PC-3 (cell line): ENCODE data around the gene FLOT1. TPM values are rescaled to one million over a fixed set of nuclear protein-coding genes. Genes with fewer than 3 reads are reported as not detected.

Experiments used
- ATAC-seq: fragments of 200-7000 bp; cut with Tn5 transposase; 2 replicates; pipeline ENCODE4 v1.9.1; 2020; ENCODE audit warnings: mild to moderate bottlenecking, moderate library complexity
- BruUV-seq: library from RNA; stranded (reverse); fragments of 400-500 nt; replicated peaks from 2 replicates; lab custom pipeline; 2021; lab: Mats Ljungman, UMichigan
- CTCF ChIA-PET: fragments of 300-600 bp; sonication (Branson Sonifier 250); formaldehyde crosslinking; loops from one replicate; lab custom pipeline; 2022; ENCODE audit warnings: antibody characterized with exemption; lab: Charles Lee
- POLR2A ChIA-PET: fragments of 300-600 bp; sonication (Branson Sonifier 250); formaldehyde crosslinking; loops from one replicate; lab custom pipeline; 2022; ENCODE audit warnings: antibody characterized with exemption; ENCODE audit not compliant: unreplicated experiment; lab: Charles Lee
- DNase-seq: peaks from one replicate; pipeline ENCODE4 v3.0.0-alpha.2; 2015
- H2AFZ ChIP-seq: fragments of 300-600 bp; sonication (generic); 2 replicates; pipeline ENCODE4 v1.6.0; 2016; ENCODE audit warnings: antibody characterized with exemption, low read length
- H3F3A ChIP-seq: fragments of 300-600 bp; sonication (generic); one replicate; pipeline ENCODE4 v1.6.0; 2017; ENCODE audit warnings: antibody characterized with exemption, low read length, control low read depth, mild to moderate bottlenecking; ENCODE audit not compliant: unreplicated experiment
- H3K27ac ChIP-seq: fragments of 300-600 bp; sonication (generic); 2 replicates; pipeline ENCODE4 v1.5.1; 2016; ENCODE audit warnings: mild to moderate bottlenecking, low read length
- H3K27me3 ChIP-seq: fragments of 300-600 bp; sonication (generic); 2 replicates; pipeline ENCODE4 v1.6.1; 2016; ENCODE audit warnings: low read length, mixed read lengths
- H3K36me3 ChIP-seq: fragments of 300-600 bp; sonication (generic); 2 replicates; pipeline ENCODE4 v1.6.1; 2016; ENCODE audit warnings: low read depth, mixed run types, low read length, mixed read lengths
- H3K4me1 ChIP-seq: fragments of 300-600 bp; sonication (generic); 2 replicates; pipeline ENCODE4 v1.5.1; 2016; ENCODE audit warnings: low read length; ENCODE audit not compliant: insufficient read depth
- H3K4me2 ChIP-seq: fragments of 300-600 bp; sonication (generic); 2 replicates; pipeline ENCODE4 v1.6.0; 2016; ENCODE audit warnings: low read length
- H3K4me3 ChIP-seq: fragments of 300-600 bp; sonication (generic); 2 replicates; pipeline ENCODE4 v1.5.1; 2016; ENCODE audit warnings: mild to moderate bottlenecking, low read length, mixed read lengths
- H3K79me2 ChIP-seq: fragments of 300-600 bp; sonication (generic); 2 replicates; pipeline ENCODE4 v1.6.1; 2017; ENCODE audit warnings: low read length, mixed read lengths
- H3K9ac ChIP-seq: fragments of 300-600 bp; sonication (generic); 2 replicates; pipeline ENCODE4 v1.6.0; 2016; ENCODE audit warnings: mild to moderate bottlenecking, low read length
- H3K9me2 ChIP-seq: fragments of 300-600 bp; sonication (generic); replicated peaks from 2 replicates; pipeline ENCODE4 v1.6.1; 2016; ENCODE audit warnings: mixed run types, low read length, mixed read lengths
- H3K9me3 ChIP-seq: fragments of 300-600 bp; sonication (generic); 2 replicates; pipeline ENCODE4 v1.6.1; 2016; ENCODE audit warnings: low read length, mixed read lengths
- H4K20me1 ChIP-seq: fragments of 300-600 bp; sonication (generic); 2 replicates; pipeline ENCODE4 v1.6.1; 2016; ENCODE audit warnings: low read length, mixed read lengths
- CTCF ChIP-seq: fragments of 300-600 bp; sonication (generic); conservative IDR thresholded peaks from 2 replicates; pipeline ENCODE4 v1.5.1; 2017; ENCODE audit warnings: antibody characterized with exemption, low read depth, mild to moderate bottlenecking, low read length
- EZH2 ChIP-seq: fragments of 300-600 bp; sonication (generic); IDR thresholded peaks from one replicate; pipeline ENCODE4 v1.6.1; 2017; ENCODE audit warnings: antibody characterized with exemption, mild to moderate bottlenecking, low read length; ENCODE audit not compliant: unreplicated experiment
- EZH2phosphoT487 ChIP-seq: fragments of 300-600 bp; sonication (generic); IDR thresholded peaks from 2 replicates; pipeline ENCODE4 v1.6.1; 2018; ENCODE audit warnings: mild to moderate bottlenecking, antibody characterized with exemption, low read length, borderline replicate concordance
- intact Hi-C: fragments of 100-400 bp; cut with micrococcal nuclease; formaldehyde crosslinking; loops from 2 replicates; pipeline ENCODE4 v1.9.0; 2023
- total RNA-seq: library from RNA; depleted of rRNA; stranded (reverse); fragments of >200 nt; gene quantifications from 2 replicates; pipeline ENCODE4 v1.2.3, GENCODE V29; 2014

The FLOT1 gene
- total RNA-seq, 1 experiment from 2014 or later, result 305 TPM

DNA sequence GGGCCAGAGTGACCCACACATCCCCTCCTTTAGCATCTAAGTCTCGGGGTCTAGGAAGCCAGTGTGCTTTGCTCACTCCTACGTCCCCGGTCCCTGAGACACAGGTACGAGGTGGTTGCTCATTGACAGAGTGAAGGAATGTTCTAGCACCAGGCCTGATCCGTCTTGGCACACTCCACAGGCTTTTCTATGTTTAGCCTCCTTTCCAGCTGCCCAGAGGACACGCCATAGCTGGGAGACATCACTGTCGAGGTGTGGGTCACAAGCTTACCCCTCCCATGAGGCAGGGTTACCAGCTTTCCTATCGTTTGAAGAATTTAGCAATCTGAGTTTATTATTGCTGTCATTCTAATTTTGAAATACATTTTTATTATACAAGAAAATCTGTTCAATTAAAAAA, 32.2 kb upstream of the FLOT1 start:
- no peak overlapping the region for H2AFZ ChIP-seq
- no TSS peak for BruUV-seq
- H3K4me3 ChIP-seq, result no peak overlapping the region
- TF ChIP-seq CTCF (no peak), EZH2phosphoT487 (no peak), EZH2 (no peak)
- H3K4me2 ChIP-seq, result no peak overlapping the region
- CTCF ChIA-PET, result no interaction called here
- peaks cover 28% of the 10 kb centered on the region for H3K4me1 ChIP-seq
- H3K36me3 ChIP-seq, result no peaks in the 10 kb centered on the region
- H3F3A ChIP-seq, result peaks cover 8% of the 10 kb centered on the region
- DNase-seq (no peak), ATAC-seq (no peak)
- H3K79me2 ChIP-seq, result no peaks in the 10 kb centered on the region
- no peak overlapping the region for H3K27ac ChIP-seq
- H3K27me3 ChIP-seq, result no peaks in the 10 kb centered on the region
- intact Hi-C loops, result no loop called here
- POLR2A ChIA-PET, result interaction anchor here (0.5 kb wide), 1 partner anchor 109 kb away, joined by 3 read pairs; no protein-coding TSS in a partner anchor
- no peak overlapping the region for H3K9ac ChIP-seq
- H4K20me1 ChIP-seq, result no peaks in the 10 kb centered on the region
- H3K9me2 ChIP-seq, result no peaks in the 10 kb centered on the region
- no peaks in the 10 kb centered on the region for H3K9me3 ChIP-seq

DNA sequence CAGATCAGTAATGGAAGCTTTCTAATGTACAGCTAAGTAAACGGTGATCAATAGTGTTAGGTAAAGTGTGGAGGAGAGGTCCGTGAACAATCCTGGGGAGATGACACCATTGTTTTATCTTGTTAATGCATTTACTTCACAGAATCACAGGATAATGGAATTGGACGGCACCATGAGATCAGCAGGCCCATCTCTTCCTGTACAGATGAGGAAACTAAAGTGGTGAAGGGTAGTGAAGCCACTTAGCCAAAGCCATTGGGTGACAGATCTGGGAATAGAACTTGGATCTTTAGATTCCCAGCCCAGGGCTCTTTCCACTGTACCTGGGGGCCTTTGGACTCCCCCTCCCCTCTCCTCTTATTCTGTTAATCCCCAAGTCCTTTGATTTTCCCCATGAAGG, 28.1 kb upstream of the FLOT1 start:
- H3K9ac ChIP-seq, result peak overlapping the region; percentile 90
- ATAC-seq (no peak), DNase-seq (no peak)
- H3K27me3 ChIP-seq, result no peaks in the 10 kb centered on the region
- intact Hi-C loops, result no loop called here
- ChIA-PET CTCF (no interaction called here), POLR2A (interaction anchor here (2.7 kb wide), 1 partner anchor 11 kb away, joined by 12 read pairs; no protein-coding TSS in a partner anchor)
- peaks cover 14% of the 10 kb centered on the region for H3F3A ChIP-seq
- BruUV-seq, result no TSS peak
- no peaks in the 10 kb centered on the region for H3K9me3 ChIP-seq
- H3K79me2 ChIP-seq, result no peaks in the 10 kb centered on the region
- peak overlapping the region; percentile 98 for H3K27ac ChIP-seq
- H3K9me2 ChIP-seq, result no peaks in the 10 kb centered on the region
- H3K4me2 ChIP-seq, result peak overlapping the region; percentile 74
- no peak overlapping the region for H2AFZ ChIP-seq
- H3K36me3 ChIP-seq, result no peaks in the 10 kb centered on the region
- no peak for TF ChIP-seq EZH2
- TF ChIP-seq EZH2phosphoT487, result no peak
- TF ChIP-seq CTCF, result no peak
- no peak overlapping the region for H3K4me3 ChIP-seq
- peaks cover 36% of the 10 kb centered on the region for H3K4me1 ChIP-seq
- no peaks in the 10 kb centered on the region for H4K20me1 ChIP-seq

GRCh38 chr6:30769853-30770524, 27.5 kb upstream of the FLOT1 start:
- Histone ChIP-seq H3K9ac (peak overlapping the region; percentile 90), H3K4me2 (peak overlapping the region; percentile 74), H3K27ac (peak overlapping the region; percentile 98), H3K9me2 (no peaks in the 10 kb centered on the region), H3K9me3 (no peaks in the 10 kb centered on the region), H3K79me2 (no peaks in the 10 kb centered on the region), H3K36me3 (no peaks in the 10 kb centered on the region), H3K27me3 (no peaks in the 10 kb centered on the region), H4K20me1 (no peaks in the 10 kb centered on the region), H2AFZ (peak overlapping the region; percentile 45; the same call in 1 of the 2 replicates), H3K4me3 (no peak overlapping the region), H3K4me1 (peaks cover 36% of the 10 kb centered on the region), H3F3A (peaks cover 14% of the 10 kb centered on the region)
- TF ChIP-seq EZH2phosphoT487 (no peak), EZH2 (no peak), CTCF (no peak)
- intact Hi-C loops, result loop anchor here (1.0 to 2.0 kb wide), 3 partner anchors 12 to 21 kb away; no protein-coding TSS in a partner anchor
- BruUV-seq, result TSS peak; percentile 92
- DNase-seq (peak; percentile 40), ATAC-seq (peak; percentile 21)
- ChIA-PET CTCF (interaction anchor here (1.8 kb wide), 1 partner anchor 52 kb away, joined by 5 read pairs; no protein-coding TSS in a partner anchor), POLR2A (interaction anchor here (0.6 to 2.7 kb wide), 5 partner anchors 12 to 302 kb away, joined by 3 to 32 read pairs (median 5); no protein-coding TSS in a partner anchor)
